Daoy (cell line): ENCODE measurements around the gene LRRC2. TPM values are rescaled to one million over a fixed set of nuclear protein-coding genes. Genes with fewer than 3 reads are reported as not detected.
A peak's percentile ranks its signal among the peaks of the same experiment; 100 is the strongest.
"Not testable (repeated sequence)": the region's sequence is repeated elsewhere in the genome, so short reads cannot be mapped to it uniquely, and the experiment has no call there.

Experiments
- DNase-seq: peaks from one replicate; pipeline ENCODE4 v3.0.0-alpha.2; 2015; ENCODE audit warnings: low read depth
- total RNA-seq: library from RNA; depleted of rRNA; stranded (reverse); fragments of >200 nt; shearing (Covaris generic); gene quantifications from 2 replicates; pipeline ENCODE4 v1.2.3, GENCODE V29; 2014

The LRRC2 gene
- total RNA-seq, 1 experiment from 2014 or later: 0.40 TPM

- no peak for DNase-seq
These were observed 68.4 kb downstream of the LRRC2 start, which contains the start of gene RTP3 for GRCh38 chr3:46497556-46498265. TSS of gene RTP3 (plus strand) at chr3:46497976. CDS start at chr3:46498063, 87 bp downstream.

DNA sequence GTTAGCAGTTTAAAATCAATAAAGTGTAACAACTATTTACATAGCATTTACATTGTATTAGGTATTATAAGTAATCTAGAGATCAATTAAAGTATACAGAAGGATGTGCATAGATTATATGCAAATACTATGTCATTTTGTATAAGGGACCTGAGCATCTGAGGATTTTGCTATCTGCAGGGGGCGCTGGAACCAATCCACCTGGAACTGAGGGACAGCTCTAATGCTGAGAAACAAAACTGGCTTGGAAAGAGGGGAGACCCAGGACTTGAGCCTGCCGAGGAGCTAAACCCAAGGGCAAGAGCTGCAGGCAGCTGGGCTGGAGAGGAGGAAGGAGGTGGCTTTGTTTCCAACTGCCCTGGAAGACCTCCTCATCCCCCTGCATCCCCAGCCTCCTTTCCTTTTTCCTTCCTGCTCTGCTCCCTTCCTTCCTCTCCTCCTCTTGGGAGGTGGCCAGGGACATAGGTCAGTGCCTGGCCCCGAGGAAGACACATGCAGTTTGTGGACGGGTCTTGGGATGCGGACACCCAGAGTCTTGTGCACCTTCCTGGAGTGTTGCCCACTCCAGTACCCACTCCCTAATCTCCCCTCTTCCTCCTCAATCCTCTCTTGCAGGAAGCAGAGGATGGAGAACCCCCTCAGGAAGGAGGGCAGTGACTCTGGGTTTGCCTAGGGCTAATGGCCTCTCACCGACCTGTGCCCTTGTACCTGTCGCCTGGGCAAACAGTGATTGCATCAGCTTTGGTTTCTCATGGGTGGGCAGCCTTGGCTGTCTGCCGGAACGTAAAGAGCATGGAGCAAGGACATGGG, 69.2 kb downstream of the LRRC2 start:
- peak; percentile 21 for DNase-seq

DNA sequence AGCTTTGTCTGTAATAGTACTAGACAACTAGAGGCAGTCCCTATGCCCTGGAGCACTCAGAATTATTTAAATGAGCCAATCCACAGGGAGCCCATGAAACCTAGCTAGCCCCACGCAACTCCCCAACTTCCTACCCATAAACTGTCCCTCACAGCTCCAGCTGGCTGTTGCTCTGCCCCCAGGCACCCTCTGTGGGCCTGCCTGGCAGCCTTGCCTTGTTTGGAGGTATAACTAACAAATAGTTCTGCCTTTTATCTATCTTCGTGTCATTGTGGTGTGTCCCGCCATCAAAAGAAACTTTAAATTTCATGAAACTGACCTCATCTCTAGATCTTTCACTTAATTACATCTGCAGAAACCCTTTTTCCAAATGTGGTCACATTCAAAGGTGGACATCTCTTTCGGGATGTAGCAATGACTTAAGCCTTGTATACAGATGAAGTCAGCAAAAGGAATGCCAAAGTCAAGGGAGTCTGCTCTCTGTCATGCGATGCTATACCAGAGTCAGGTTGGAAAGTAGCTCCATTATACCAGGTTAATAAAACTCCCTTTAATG, 70.1 kb downstream of the LRRC2 start:
- DNase-seq: peak; percentile 41

- not testable (repeated sequence) for DNase-seq
These were observed 71.6 kb downstream of the LRRC2 start for GRCh38 chr3:46494491-46494890.

GRCh38 chr3:46492890-46493547, 73.1 kb downstream of the LRRC2 start:
- no peak for DNase-seq

GRCh38 chr3:46491089-46492070, 74.7 kb downstream of the LRRC2 start:
- no peak for DNase-seq

DNA sequence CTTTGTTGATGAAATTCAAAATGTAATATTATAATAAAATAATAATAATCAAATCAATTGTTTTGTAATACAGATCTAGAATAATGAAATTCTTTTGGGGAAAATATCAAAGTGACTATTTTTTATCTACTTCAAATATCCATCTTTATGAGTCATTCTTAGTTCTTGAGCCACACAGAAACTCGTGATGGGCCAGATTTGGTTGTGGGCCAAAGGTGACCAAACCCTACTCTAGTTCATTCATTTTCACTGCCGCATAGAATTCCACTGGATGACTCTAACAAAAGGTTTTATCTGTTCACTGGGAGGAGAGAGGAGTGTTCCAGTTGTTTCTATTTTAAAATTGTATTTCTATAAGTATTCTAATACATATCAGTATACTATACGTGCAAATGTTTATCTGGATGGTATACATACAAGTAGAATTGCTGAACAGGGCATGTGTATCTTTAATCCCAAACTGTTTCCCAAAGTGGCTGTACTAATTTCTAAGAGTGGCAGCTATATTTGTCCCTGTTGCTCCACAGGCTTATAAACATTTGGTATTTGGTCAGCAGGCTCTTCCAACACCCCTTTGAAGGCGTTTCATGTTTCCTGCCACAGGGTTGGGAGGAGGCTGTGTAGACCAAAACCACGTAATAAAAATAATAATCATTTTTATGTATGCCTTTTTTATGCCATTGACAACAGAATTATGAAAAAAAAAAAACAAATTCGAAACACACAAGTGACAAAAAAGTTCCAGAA, 75.6 kb downstream of the LRRC2 start:
- no peak for DNase-seq

GRCh38 chr3:46489875-46490274, 76.2 kb downstream of the LRRC2 start:
- DNase-seq: no peak

DNA sequence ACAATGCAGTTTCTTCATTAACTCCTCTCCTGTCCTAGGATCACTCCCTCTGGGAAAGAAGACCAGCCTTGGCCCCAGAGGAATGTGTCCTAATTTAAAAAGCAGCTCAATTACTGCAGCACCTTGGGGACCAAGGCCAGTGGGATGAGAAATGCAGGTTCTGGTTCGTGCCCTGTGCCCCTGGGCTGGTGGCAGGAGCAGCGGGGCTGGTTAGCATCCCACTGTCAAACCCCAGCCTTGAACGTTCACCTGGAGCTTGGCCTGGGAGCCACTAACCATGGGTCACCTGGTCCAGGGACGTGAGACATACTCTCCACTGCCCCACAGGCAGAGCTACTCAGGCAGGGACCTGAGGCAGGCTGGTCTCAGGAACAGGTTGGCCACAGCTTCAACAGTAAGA, 76.7 kb downstream of the LRRC2 start:
- DNase-seq: no peak

GRCh38 chr3:46488735-46489361, 77.3 kb downstream of the LRRC2 start:
- peak; percentile 88 for DNase-seq

- no peak for DNase-seq
These were observed 80.3 kb downstream of the LRRC2 start for GRCh38 chr3:46485779-46486175.

GRCh38 chr3:46484911-46485778, 81.0 kb downstream of the LRRC2 start:
- DNase-seq: no peak

GRCh38 chr3:46484388-46484787, 81.7 kb downstream of the LRRC2 start:
- DNase-seq: no peak

DNA sequence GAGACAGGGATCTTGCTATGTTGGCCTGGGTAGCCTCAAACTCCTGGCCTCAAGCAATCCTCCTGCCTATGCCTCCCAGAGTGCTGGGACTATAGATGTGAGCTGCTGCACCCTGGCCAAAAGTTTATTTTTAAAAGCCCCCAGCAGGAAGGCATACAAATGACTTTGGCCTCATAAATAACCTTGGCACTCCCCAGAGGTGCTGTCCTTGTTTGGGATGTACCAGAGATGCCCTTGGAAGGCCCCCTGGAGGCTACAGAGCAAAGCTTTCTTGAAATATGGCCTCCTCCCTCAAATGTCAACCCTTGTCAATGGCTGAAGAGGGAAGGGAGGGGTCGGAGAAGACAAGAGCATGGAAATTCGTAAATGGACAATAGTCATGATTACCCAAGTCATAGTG, 82.3 kb downstream of the LRRC2 start:
- no peak for DNase-seq

DNA sequence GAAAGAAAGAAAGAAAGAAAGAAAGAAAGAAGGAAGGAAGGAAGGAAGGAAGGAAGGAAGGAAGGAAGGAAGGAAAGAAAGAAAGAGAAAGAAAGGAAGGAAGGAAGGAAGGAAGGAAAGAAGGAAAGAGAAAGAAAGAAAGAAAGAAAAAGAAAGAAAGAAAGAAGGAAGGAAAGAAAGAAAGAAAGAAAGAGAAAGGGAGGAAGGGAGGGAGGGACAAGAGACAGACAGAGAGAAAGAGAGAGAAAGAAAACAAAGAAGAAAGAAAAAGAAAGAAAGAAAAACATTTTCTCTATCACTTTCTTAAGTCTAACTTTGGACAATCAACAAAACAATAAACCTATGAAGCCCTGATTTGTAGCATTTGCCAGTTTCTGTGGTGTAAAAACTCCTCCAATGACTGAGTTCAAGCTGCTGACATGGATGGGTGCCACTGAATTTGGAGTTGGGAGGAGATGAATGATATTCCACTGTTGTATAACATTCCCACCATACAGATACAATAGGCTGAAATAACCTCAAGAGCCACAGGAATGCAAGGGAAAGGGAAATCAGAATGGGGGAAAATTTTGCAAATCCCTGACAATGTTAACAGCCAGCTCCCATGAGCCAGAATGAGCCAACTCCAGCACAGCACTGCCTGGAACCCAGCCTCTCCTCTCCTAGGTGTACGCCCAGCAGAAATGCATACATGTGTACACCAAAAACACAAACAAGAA, 83.3 kb downstream of the LRRC2 start:
- peak; percentile 67 for DNase-seq

DNA sequence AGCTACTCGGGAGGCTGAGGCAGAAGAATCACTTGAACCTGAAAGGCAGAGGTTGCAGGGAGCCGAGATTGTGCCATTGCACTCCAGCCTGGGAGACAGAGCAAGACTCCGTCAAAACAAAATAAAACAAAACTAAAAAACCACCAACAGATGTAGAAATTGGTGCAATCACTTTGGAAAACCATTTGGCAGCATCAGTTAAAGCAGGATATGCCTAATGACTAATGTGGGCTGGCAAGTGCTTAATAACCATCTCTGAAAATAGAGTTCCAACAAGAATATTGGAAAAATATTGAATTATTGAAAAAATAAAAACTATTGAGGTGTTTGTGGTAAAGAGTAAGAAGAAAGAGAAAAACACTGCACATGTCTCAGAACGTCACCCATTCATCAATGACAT, 84.5 kb downstream of the LRRC2 start:
- DNase-seq: no peak

DNA sequence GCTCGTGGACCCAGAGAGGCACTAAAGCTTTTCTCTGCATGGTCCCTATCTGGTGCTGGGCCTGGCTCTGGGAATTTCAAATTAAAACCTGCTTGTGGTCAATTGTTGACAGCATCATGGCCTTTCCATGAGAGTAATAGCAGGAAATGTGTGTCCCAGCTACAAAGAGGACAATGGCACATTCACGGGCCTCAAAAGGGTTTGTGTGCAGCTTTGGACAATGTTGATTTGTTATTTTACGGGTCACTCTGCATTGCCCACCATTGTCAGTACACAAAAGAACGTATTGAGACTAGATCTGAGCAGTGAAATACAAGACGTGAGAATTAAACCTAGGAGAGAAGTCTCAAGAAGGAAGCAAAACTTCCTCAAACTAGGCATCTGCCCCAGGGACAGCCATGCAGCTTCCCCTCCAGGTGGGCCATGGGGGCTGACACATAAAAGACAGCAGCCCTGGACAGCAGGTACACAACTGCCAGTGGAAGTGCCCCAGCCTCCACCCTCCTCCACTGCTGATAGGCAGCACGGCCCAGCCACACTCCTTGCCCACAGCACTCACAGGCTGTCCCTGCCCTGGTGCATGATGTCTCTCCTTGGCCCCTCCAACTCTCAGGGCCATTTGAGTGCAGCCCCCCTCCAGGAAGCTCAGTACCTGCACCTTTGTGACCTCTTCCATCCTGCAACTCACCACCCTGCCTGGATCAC, 85.5 kb downstream of the LRRC2 start:
- no peak for DNase-seq

GRCh38 chr3:46479696-46480095, 86.4 kb downstream of the LRRC2 start:
- DNase-seq: no peak
